Astrocyte (in vitro differentiated cells and primary cell): ENCODE data around the gene CAMK2G. TPM values are rescaled to one million over a fixed set of nuclear protein-coding genes. Genes with fewer than 3 reads are reported as not detected.
A peak's percentile ranks its signal among the peaks of the same experiment; 100 is the strongest.

Source experiments
- DNase-seq: peaks from one replicate; pipeline ENCODE4 v3.0.0-alpha.2; 2010; ENCODE audit warnings: low read depth
- FAIRE-seq: peaks from 2 replicates; lab custom pipeline; 2011; peaks lifted over from hg19 to GRCh38; lab: Jason Lieb, UNC
- H2AFZ ChIP-seq: 2 replicates; pipeline ENCODE4 v1.6.0; 2012; ENCODE audit warnings: low read depth, low read length, inconsistent platforms
- H3K27ac ChIP-seq: 2 replicates; pipeline ENCODE4 v1.5.1; 2011; ENCODE audit warnings: low read depth, low read length, inconsistent platforms
- H3K27me3 ChIP-seq: 2 replicates; pipeline ENCODE4 v1.6.0; 2011; ENCODE audit warnings: low read length, inconsistent platforms; ENCODE audit not compliant: insufficient read depth
- H3K36me3 ChIP-seq: 2 replicates; pipeline ENCODE4 v1.5.1; 2011; ENCODE audit warnings: low read length, inconsistent platforms; ENCODE audit not compliant: insufficient read depth
- H3K4me1 ChIP-seq: 2 replicates; pipeline ENCODE4 v1.5.1; 2011; ENCODE audit warnings: low read length, inconsistent platforms; ENCODE audit not compliant: insufficient read depth
- H3K4me2 ChIP-seq: 2 replicates; pipeline ENCODE4 v1.6.0; 2012; ENCODE audit warnings: low read length, inconsistent platforms
- H3K4me3 ChIP-seq: 2 replicates; pipeline ENCODE4 v1.5.1; 2011; ENCODE audit warnings: low read depth, mild to moderate bottlenecking, low read length, inconsistent platforms; ENCODE audit not compliant: insufficient read depth
- H3K79me2 ChIP-seq: 2 replicates; pipeline ENCODE4 v1.6.0; 2012; ENCODE audit warnings: mild to moderate bottlenecking, low read length, inconsistent platforms; ENCODE audit not compliant: insufficient read depth
- H3K9ac ChIP-seq: 2 replicates; pipeline ENCODE4 v1.6.0; 2012; ENCODE audit warnings: mild to moderate bottlenecking, low read length, inconsistent platforms
- H3K9me3 ChIP-seq: 2 replicates; pipeline ENCODE4 v1.5.1; 2012; ENCODE audit warnings: low read depth, mild to moderate bottlenecking, low read length, inconsistent platforms; ENCODE audit not compliant: insufficient read depth
- H4K20me1 ChIP-seq: 2 replicates; pipeline ENCODE4 v1.6.0; 2012; ENCODE audit warnings: low read length, inconsistent platforms; ENCODE audit not compliant: insufficient read depth
- H3K27ac Mint-ChIP-seq: one replicate; pipeline ENCODE4 v1.8.0; 2021; ENCODE audit warnings: mild to moderate bottlenecking, mixed read lengths; ENCODE audit not compliant: unreplicated experiment
- H3K27me3 Mint-ChIP-seq: one replicate; pipeline ENCODE4 v1.8.0; 2021; ENCODE audit warnings: low read depth, mixed read lengths; ENCODE audit not compliant: unreplicated experiment
- H3K36me3 Mint-ChIP-seq: one replicate; pipeline ENCODE4 v1.8.0; 2021; ENCODE audit warnings: low read depth, mixed read lengths; ENCODE audit not compliant: unreplicated experiment
- H3K4me1 Mint-ChIP-seq: one replicate; pipeline ENCODE4 v1.8.0; 2021; ENCODE audit warnings: low read depth, mixed read lengths; ENCODE audit not compliant: unreplicated experiment
- H3K4me3 Mint-ChIP-seq: one replicate; pipeline ENCODE4 v1.8.0; 2021; ENCODE audit warnings: mild to moderate bottlenecking, moderate library complexity, mixed read lengths; ENCODE audit not compliant: unreplicated experiment
- H3K9me3 Mint-ChIP-seq: one replicate; pipeline ENCODE4 v1.8.0; 2021; ENCODE audit warnings: mild to moderate bottlenecking, mixed read lengths; ENCODE audit not compliant: unreplicated experiment
- CTCF ChIP-seq: IDR thresholded peaks from 2 replicates; pipeline ENCODE4 v1.5.1; 2011; ENCODE audit warnings: low read depth, mild to moderate bottlenecking, inconsistent platforms, low read length, moderate library complexity; ENCODE audit not compliant: insufficient read depth
- EZH2 ChIP-seq: IDR thresholded peaks from 2 replicates; pipeline ENCODE4 v1.6.1; 2012; ENCODE audit warnings: mild to moderate bottlenecking, low read length, inconsistent platforms; ENCODE audit not compliant: insufficient read depth
- total RNA-seq: library from RNA; stranded (reverse); gene quantifications from 2 replicates; pipeline ENCODE4 v1.2.1, GENCODE V29; 2021

Gene CAMK2G
- total RNA-seq, 1 donor from 2014 or later: 19.8 TPM

GRCh38 chr10:73900064-73900463, 25.7 kb upstream of the CAMK2G start:
- TF ChIP-seq CTCF (no peak), EZH2 (no peak)
- no peak overlapping the region for H2AFZ ChIP-seq
- no peaks in the 10 kb centered on the region for H3K36me3 ChIP-seq
- H3K4me3 Mint-ChIP-seq: no peak overlapping the region
- H3K4me1 Mint-ChIP-seq: peaks cover 17% of the 10 kb centered on the region
- H3K9me3 Mint-ChIP-seq: peaks cover 1% of the 10 kb centered on the region
- FAIRE-seq: no peak
- no peaks in the 10 kb centered on the region for H3K9me3 ChIP-seq
- H3K79me2 ChIP-seq: no peaks in the 10 kb centered on the region
- no peak overlapping the region for H3K27ac ChIP-seq
- H3K4me1 ChIP-seq: peaks cover 18% of the 10 kb centered on the region
- H4K20me1 ChIP-seq: no peaks in the 10 kb centered on the region
- no peak overlapping the region for H3K27ac Mint-ChIP-seq
- no peak overlapping the region for H3K4me3 ChIP-seq
- no peaks in the 10 kb centered on the region for H3K27me3 ChIP-seq
- DNase-seq: no peak
- no peaks in the 10 kb centered on the region for H3K27me3 Mint-ChIP-seq
- no peak overlapping the region for H3K9ac ChIP-seq
- H3K36me3 Mint-ChIP-seq: no peaks in the 10 kb centered on the region
- H3K4me2 ChIP-seq: no peak overlapping the region

GRCh38 chr10:73899423-73899822, 25.1 kb upstream of the CAMK2G start:
- Mint-ChIP-seq H3K4me3 (peak overlapping the region; percentile 40), H3K4me1 (peaks cover 22% of the 10 kb centered on the region), H3K9me3 (peaks cover 1% of the 10 kb centered on the region), H3K27ac (peak overlapping the region; percentile 86), H3K27me3 (no peaks in the 10 kb centered on the region), H3K36me3 (no peaks in the 10 kb centered on the region)
- Histone ChIP-seq H3K9ac (peak overlapping the region; percentile 22), H2AFZ (no peak overlapping the region), H3K9me3 (no peaks in the 10 kb centered on the region), H3K27ac (peak overlapping the region; percentile 75), H3K36me3 (no peaks in the 10 kb centered on the region), H3K79me2 (no peaks in the 10 kb centered on the region), H4K20me1 (no peaks in the 10 kb centered on the region), H3K27me3 (no peaks in the 10 kb centered on the region), H3K4me2 (peak overlapping the region; percentile 66), H3K4me3 (no peak overlapping the region), H3K4me1 (peaks cover 24% of the 10 kb centered on the region)
- peak; percentile 88 for FAIRE-seq
- DNase-seq: peak; percentile 98
- no peak for TF ChIP-seq CTCF
- TF ChIP-seq EZH2: no peak

- Histone ChIP-seq H3K27me3 (no peaks in the 10 kb centered on the region), H3K4me3 (no peak overlapping the region), H3K4me2 (peak overlapping the region; percentile 66), H3K79me2 (no peaks in the 10 kb centered on the region), H3K4me1 (peaks cover 30% of the 10 kb centered on the region), H3K9me3 (no peaks in the 10 kb centered on the region), H4K20me1 (no peaks in the 10 kb centered on the region), H2AFZ (no peak overlapping the region), H3K36me3 (no peaks in the 10 kb centered on the region), H3K9ac (peak overlapping the region; percentile 22), H3K27ac (peak overlapping the region; percentile 75)
- no peaks in the 10 kb centered on the region for H3K27me3 Mint-ChIP-seq
- no peak overlapping the region for H3K4me3 Mint-ChIP-seq
- H3K36me3 Mint-ChIP-seq: no peaks in the 10 kb centered on the region
- FAIRE-seq (no peak), DNase-seq (peak; percentile 55)
- H3K9me3 Mint-ChIP-seq: peaks cover 1% of the 10 kb centered on the region
- peaks cover 25% of the 10 kb centered on the region for H3K4me1 Mint-ChIP-seq
- peak overlapping the region; percentile 86 for H3K27ac Mint-ChIP-seq
- TF ChIP-seq CTCF: no peak
- TF ChIP-seq EZH2: no peak
These were observed 24.5 kb upstream of the CAMK2G start for GRCh38 chr10:73898730-73899410.
